GM19438 (cell line): ENCODE measurements around the gene CSAG1.
"Not testable (repeated sequence)": the region's sequence is repeated elsewhere in the genome, so short reads cannot be mapped to it uniquely, and the experiment has no call there.

Experiments
- ATAC-seq: cut with Tn5 transposase; IDR thresholded peaks from one replicate; pipeline ENCODE4 v1.9.1; 2021; ENCODE audit warnings: low read depth; ENCODE audit not compliant: unreplicated experiment

The CSAG1 gene

DNA sequence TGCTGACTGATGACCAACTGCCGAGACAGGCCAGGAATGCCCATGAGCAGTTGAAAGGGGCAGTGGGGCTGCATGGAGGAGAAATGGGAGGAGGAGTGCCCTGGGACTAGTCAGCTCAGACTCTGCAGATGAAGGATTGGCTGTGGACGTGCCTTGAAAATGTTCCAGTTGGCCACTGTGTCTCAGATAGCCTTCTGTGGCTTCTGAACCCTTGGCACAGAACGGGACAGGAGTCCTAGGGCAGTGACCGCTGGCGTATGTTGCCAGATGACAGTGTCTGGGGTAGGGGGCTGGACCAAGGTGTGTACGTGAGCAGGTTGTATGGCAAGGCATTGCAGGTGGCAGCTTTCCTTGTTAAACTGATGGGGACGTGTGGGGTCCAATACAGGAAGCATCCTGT lies 27.0 kb downstream of the CSAG1 start:
- not testable (repeated sequence) for ATAC-seq

DNA sequence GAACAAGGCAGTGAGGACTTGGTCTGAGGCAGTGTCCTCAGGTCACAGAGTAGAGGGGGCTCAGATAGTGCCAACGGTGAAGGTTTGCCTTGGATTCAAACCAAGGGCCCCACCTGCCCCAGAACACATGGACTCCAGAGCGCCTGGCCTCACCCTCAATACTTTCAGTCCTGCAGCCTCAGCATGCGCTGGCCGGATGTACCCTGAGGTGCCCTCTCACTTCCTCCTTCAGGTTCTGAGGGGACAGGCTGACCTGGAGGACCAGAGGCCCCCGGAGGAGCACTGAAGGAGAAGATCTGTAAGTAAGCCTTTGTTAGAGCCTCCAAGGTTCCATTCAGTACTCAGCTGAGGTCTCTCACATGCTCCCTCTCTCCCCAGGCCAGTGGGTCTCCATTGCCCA lies 33.1 kb downstream of the CSAG1 start:
- ATAC-seq: not testable (repeated sequence)

DNA sequence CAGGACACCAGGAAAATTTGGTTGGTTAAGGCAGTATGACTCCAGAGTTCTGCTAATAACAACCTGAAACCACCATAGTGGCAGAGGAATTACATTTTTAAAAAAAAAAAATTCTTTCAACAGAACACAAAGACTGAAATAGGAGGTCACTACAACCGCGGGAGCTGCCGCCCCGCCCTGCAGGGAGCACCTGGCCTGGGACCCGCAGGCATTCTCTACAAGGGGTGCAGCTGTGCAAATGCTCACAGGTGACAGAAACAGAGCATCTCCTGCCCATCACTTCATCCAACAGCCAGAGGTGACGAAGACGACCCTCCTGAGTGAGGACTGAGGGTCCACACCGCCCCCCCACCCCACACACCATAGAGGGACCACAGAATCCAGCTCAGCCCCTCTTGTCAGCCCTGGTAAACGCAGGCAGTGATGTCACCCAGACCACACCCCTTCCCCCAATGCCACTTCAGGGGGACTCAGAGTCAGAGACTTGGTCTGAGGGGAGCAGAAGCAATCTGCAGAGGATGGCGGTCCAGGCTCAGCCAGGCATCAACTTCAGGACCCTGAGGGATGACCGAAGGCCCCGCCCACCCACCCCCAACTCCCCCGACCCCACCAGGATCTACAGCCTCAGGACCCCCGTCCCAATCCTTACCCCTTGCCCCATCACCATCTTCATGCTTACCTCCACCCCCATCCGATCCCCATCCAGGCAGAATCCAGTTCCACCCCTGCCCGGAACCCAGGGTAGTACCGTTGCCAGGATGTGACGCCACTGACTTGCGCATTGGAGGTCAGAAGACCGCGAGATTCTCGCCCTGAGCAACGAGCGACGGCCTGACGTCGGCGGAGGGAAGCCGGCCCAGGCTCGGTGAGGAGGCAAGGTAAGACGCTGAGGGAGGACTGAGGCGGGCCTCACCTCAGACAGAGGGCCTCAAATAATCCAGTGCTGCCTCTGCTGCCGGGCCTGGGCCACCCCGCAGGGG lies 35.3 kb downstream of the CSAG1 start, which contains the start of gene MAGEA3:
MAGEA3 (plus strand) TSS at position 843 of the 980 bp plus-strand sequence. CDS start 2,039 bp downstream, outside the sequence.
- not testable (repeated sequence) for ATAC-seq

DNA sequence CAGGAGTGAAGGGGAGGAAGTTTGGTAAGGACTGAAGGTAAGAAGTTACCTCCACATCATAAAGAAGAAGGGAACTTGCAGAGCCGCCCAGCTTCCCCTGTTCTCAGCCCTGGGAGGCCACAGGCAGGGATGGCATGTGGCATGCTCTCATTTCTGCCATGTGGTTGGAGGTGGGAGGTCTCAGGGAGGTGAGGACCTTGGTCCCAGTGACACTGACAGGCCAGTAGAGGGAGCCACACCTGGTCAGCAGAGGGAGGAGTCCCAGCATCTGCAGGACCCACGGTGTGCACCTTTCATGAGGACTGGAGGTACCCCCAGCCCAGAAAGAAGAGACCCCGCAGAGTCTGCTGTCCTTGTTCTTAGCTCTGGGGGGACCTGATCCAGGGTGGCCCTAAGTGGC lies 52.5 kb downstream of the CSAG1 start:
- peak; percentile 89 for ATAC-seq
